ENCODE results near the gene IFFO2.

IFFO2 gene

DNA sequence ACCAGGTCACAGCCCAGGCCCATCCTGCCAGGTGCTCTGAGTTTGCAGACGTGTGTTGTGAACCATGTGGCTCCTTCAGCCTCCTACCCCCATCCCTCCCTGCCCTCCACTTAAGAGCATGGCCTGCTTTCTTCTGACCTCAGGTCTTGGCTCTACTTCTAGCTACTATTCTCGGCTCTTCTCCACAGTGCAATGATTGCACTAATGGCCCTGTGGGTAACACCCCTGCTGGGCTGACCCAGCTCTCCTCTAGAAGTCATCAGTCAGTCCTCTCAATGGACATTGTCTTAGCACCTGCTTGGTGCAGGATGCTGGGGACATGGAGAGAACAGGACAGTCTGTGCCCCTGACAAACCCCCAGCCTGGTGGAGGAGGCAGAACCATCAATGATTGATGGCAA is 22.2 kb upstream of the IFFO2 start:
- TF ChIP-seq FOXM1 (IDR thresholded peaks at IDR 0.05; ENCODE audit: borderline replicate concordance, low read depth): no peak
- TF ChIP-seq RAD21 (IDR thresholded peaks at IDR 0.05; ENCODE audit: low read depth): no peak
- TF ChIP-seq EGR1 (IDR thresholded peaks at IDR 0.05): no peak
- no peak for TF ChIP-seq MAX (IDR thresholded peaks at IDR 0.05)
- no peak for TF ChIP-seq EP300 (IDR thresholded peaks at IDR 0.05; ENCODE audit: borderline replicate concordance)
- TF ChIP-seq YY1 (IDR thresholded peaks at IDR 0.05; ENCODE audit: low read depth): no peak
- TF ChIP-seq, protein P1, sequence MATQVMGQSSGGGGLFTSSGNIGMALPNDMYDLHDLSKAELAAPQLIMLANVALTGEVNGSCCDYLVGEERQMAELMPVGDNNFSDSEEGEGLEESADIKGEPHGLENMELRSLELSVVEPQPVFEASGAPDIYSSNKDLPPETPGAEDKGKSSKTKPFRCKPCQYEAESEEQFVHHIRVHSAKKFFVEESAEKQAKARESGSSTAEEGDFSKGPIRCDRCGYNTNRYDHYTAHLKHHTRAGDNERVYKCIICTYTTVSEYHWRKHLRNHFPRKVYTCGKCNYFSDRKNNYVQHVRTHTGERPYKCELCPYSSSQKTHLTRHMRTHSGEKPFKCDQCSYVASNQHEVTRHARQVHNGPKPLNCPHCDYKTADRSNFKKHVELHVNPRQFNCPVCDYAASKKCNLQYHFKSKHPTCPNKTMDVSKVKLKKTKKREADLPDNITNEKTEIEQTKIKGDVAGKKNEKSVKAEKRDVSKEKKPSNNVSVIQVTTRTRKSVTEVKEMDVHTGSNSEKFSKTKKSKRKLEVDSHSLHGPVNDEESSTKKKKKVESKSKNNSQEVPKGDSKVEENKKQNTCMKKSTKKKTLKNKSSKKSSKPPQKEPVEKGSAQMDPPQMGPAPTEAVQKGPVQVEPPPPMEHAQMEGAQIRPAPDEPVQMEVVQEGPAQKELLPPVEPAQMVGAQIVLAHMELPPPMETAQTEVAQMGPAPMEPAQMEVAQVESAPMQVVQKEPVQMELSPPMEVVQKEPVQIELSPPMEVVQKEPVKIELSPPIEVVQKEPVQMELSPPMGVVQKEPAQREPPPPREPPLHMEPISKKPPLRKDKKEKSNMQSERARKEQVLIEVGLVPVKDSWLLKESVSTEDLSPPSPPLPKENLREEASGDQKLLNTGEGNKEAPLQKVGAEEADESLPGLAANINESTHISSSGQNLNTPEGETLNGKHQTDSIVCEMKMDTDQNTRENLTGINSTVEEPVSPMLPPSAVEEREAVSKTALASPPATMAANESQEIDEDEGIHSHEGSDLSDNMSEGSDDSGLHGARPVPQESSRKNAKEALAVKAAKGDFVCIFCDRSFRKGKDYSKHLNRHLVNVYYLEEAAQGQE (IDR thresholded peaks at IDR 0.05; ENCODE audit: low read depth): no peak
- no peak for TF ChIP-seq ZBTB7A (IDR thresholded peaks at IDR 0.05; ENCODE audit: low read depth)
- no peak for TF ChIP-seq TCF12 (IDR thresholded peaks at IDR 0.05; ENCODE audit: low read depth)
- no peak for TF ChIP-seq USF1 (IDR thresholded peaks at IDR 0.05)
- no peak for TF ChIP-seq CEBPB (IDR thresholded peaks at IDR 0.05)
- TF ChIP-seq TAF1 (IDR thresholded peaks at IDR 0.05; ENCODE audit: low read depth): no peak
- TF ChIP-seq CREB1 (IDR thresholded peaks at IDR 0.05; ENCODE audit: low read depth): no peak
- TF ChIP-seq TEAD4 (IDR thresholded peaks at IDR 0.05): no peak

GRCh38 chr1:18977428-18977827 is 21.0 kb upstream of the IFFO2 start:
- no peak for TF ChIP-seq EP300 (IDR thresholded peaks at IDR 0.05; ENCODE audit: borderline replicate concordance)
- no peak for TF ChIP-seq MAX (IDR thresholded peaks at IDR 0.05)
- TF ChIP-seq RAD21 (IDR thresholded peaks at IDR 0.05; ENCODE audit: low read depth): no peak
- TF ChIP-seq, protein P1 (IDR thresholded peaks at IDR 0.05; ENCODE audit: low read depth): no peak
- TF ChIP-seq CEBPB (IDR thresholded peaks at IDR 0.05): no peak
- no peak for TF ChIP-seq YY1 (IDR thresholded peaks at IDR 0.05; ENCODE audit: low read depth)
- TF ChIP-seq EGR1 (IDR thresholded peaks at IDR 0.05): no peak
- TF ChIP-seq TAF1 (IDR thresholded peaks at IDR 0.05; ENCODE audit: low read depth): no peak
- TF ChIP-seq TCF12 (IDR thresholded peaks at IDR 0.05; ENCODE audit: low read depth): no peak
- TF ChIP-seq ZBTB7A (IDR thresholded peaks at IDR 0.05; ENCODE audit: low read depth): no peak
- no peak for TF ChIP-seq CREB1 (IDR thresholded peaks at IDR 0.05; ENCODE audit: low read depth)
- no peak for TF ChIP-seq TEAD4 (IDR thresholded peaks at IDR 0.05)
- no peak for TF ChIP-seq USF1 (IDR thresholded peaks at IDR 0.05)
- TF ChIP-seq NFIC (IDR thresholded peaks at IDR 0.05): no peak
- TF ChIP-seq FOXM1 (IDR thresholded peaks at IDR 0.05; ENCODE audit: borderline replicate concordance, low read depth): no peak

DNA sequence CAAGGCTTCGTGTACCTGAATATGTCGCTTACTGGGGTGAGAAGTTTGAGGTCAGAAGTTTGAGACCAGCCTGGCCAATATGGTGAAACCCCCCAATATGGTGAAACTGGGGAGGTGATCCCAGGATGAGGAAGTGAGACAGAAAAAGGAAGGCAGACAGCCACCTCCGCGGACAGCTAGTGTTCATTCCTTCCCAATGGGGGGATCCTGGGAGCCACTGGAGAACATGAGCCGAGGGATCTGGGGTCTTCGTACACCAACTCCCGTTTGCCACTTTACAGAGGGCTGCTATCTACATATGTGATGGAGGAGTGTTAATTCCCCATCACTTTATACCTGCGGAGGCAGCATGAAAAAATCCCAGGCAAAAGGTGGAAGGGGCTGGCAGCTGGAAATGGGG is 19.6 kb upstream of the IFFO2 start:
- no peak for TF ChIP-seq USF1 (IDR thresholded peaks at IDR 0.05)
- no peak for TF ChIP-seq CREB1 (IDR thresholded peaks at IDR 0.05; ENCODE audit: low read depth)
- TF ChIP-seq RAD21 (IDR thresholded peaks at IDR 0.05; ENCODE audit: low read depth): no peak
- no peak for TF ChIP-seq FOXM1 (IDR thresholded peaks at IDR 0.05; ENCODE audit: borderline replicate concordance, low read depth)
- TF ChIP-seq, protein P1 (IDR thresholded peaks at IDR 0.05; ENCODE audit: low read depth): no peak
- TF ChIP-seq YY1 (IDR thresholded peaks at IDR 0.05; ENCODE audit: low read depth): no peak
- TF ChIP-seq CEBPB (IDR thresholded peaks at IDR 0.05): no peak
- no peak for TF ChIP-seq TCF12 (IDR thresholded peaks at IDR 0.05; ENCODE audit: low read depth)
- TF ChIP-seq ZBTB7A (IDR thresholded peaks at IDR 0.05; ENCODE audit: low read depth): no peak
- no peak for TF ChIP-seq NFIC (IDR thresholded peaks at IDR 0.05)
- TF ChIP-seq EGR1 (IDR thresholded peaks at IDR 0.05): no peak

DNA sequence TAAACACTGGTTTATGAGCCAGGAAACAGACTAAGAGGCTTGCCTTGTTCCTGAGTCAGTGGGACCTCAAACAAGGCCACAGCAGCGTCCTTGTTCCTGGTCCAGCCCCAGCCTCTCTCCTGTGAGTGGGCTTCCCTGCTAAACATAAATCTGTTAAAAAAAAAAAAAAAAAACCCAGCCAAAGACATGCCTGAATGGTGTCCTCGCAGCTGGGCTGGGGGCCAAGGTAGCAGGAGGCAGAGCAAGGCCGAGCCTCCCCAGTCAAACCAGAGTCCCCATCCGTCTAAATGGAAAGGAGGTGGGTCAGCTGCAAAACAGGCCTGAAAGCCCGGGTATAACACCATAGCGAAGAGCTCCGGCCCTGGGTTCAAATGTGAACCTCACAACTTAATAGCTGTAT is 18.1 kb upstream of the IFFO2 start:
- no peak for TF ChIP-seq ZBTB7A (IDR thresholded peaks at IDR 0.05; ENCODE audit: low read depth)
- TF ChIP-seq, protein P1 (IDR thresholded peaks at IDR 0.05; ENCODE audit: low read depth): no peak
- TF ChIP-seq USF1 (IDR thresholded peaks at IDR 0.05): no peak
- TF ChIP-seq RAD21 (IDR thresholded peaks at IDR 0.05; ENCODE audit: low read depth): no peak
- TF ChIP-seq TEAD4 (IDR thresholded peaks at IDR 0.05): no peak
- no peak for TF ChIP-seq EP300 (IDR thresholded peaks at IDR 0.05; ENCODE audit: borderline replicate concordance)
- no peak for TF ChIP-seq FOXM1 (IDR thresholded peaks at IDR 0.05; ENCODE audit: borderline replicate concordance, low read depth)
- TF ChIP-seq TCF12 (IDR thresholded peaks at IDR 0.05; ENCODE audit: low read depth): no peak
- no peak for TF ChIP-seq MAX (IDR thresholded peaks at IDR 0.05)
- TF ChIP-seq CEBPB (IDR thresholded peaks at IDR 0.05): no peak
- no peak for TF ChIP-seq NFIC (IDR thresholded peaks at IDR 0.05)
- TF ChIP-seq YY1 (IDR thresholded peaks at IDR 0.05; ENCODE audit: low read depth): no peak
- TF ChIP-seq EGR1 (IDR thresholded peaks at IDR 0.05): no peak
- TF ChIP-seq TAF1 (IDR thresholded peaks at IDR 0.05; ENCODE audit: low read depth): no peak
- TF ChIP-seq CREB1 (IDR thresholded peaks at IDR 0.05; ENCODE audit: low read depth): no peak

Data from Ishikawa (cell line).